Keratinocyte (primary cell): ENCODE measurements around the gene SEBOX. TPM values are rescaled to one million over a fixed set of nuclear protein-coding genes. Genes with fewer than 3 reads are reported as not detected.

Experiments
- DNase-seq: peaks from one replicate; pipeline ENCODE4 v3.0.0-alpha.2; 2011; ENCODE audit warnings: low read depth, missing footprints, low spot score
- FAIRE-seq: peaks from 2 replicates; lab custom pipeline; 2011; peaks lifted over from hg19 to GRCh38; lab: Jason Lieb, UNC
- H2AFZ ChIP-seq: 2 replicates; pipeline ENCODE4 v1.6.0; 2012; ENCODE audit warnings: low read length, control low read depth, inconsistent platforms; ENCODE audit not compliant: control insufficient read depth
- H3K27ac ChIP-seq: 2 replicates; pipeline ENCODE4 v1.5.1; 2011; ENCODE audit warnings: low read length; ENCODE audit not compliant: control insufficient read depth, insufficient read depth
- H3K27me3 ChIP-seq: 3 replicates; pipeline ENCODE4 v1.6.0; 2011; ENCODE audit warnings: low read length; ENCODE audit not compliant: control insufficient read depth, insufficient read depth; ENCODE audit errors: extremely low read depth
- H3K36me3 ChIP-seq, 2 experiments: 2 replicates in 1 of 2; 3 replicates in 1 of 2; pipeline ENCODE4 v1.5.1; 2011; ENCODE audit warnings: low read length in 2 of 2, mild to moderate bottlenecking in 1 of 2; ENCODE audit not compliant: control insufficient read depth in 2 of 2, insufficient read depth in 2 of 2; ENCODE audit errors: extremely low read depth in 1 of 2
- H3K4me1 ChIP-seq: 3 replicates; pipeline ENCODE4 v1.5.1; 2011; ENCODE audit warnings: low read length; ENCODE audit not compliant: control insufficient read depth, insufficient read depth; ENCODE audit errors: extremely low read depth
- H3K4me2 ChIP-seq: 3 replicates; pipeline ENCODE4 v1.6.0; 2011; ENCODE audit warnings: low read depth, low read length; ENCODE audit not compliant: control insufficient read depth, insufficient read depth; ENCODE audit errors: extremely low read depth
- H3K4me3 ChIP-seq, 3 experiments: fragments of 200-600 bp in 1 of 3; sonication (generic) in 1 of 3; 2 replicates in 2 of 3; 3 replicates in 1 of 3; pipeline ENCODE4 v1.5.1; 2011 to 2016; ENCODE audit warnings: low read length in 3 of 3, mild to moderate bottlenecking in 3 of 3, control low read depth in 2 of 3, inconsistent platforms in 1 of 3, low read depth in 1 of 3, mixed read lengths in 1 of 3, mixed run types in 1 of 3, moderate library complexity in 1 of 3; ENCODE audit not compliant: control insufficient read depth in 2 of 3, insufficient read depth in 2 of 3; ENCODE audit errors: extremely low read depth in 1 of 3
- H3K79me2 ChIP-seq: 2 replicates; pipeline ENCODE4 v1.6.0; 2012; ENCODE audit warnings: low read length; ENCODE audit not compliant: control insufficient read depth, insufficient read depth
- H3K9ac ChIP-seq: 3 replicates; pipeline ENCODE4 v1.6.0; 2011; ENCODE audit warnings: low read length; ENCODE audit not compliant: control insufficient read depth, insufficient read depth; ENCODE audit errors: extremely low read depth
- H3K9me1 ChIP-seq: 3 replicates; pipeline ENCODE4 v1.6.0; 2011; ENCODE audit warnings: low read length; ENCODE audit not compliant: control insufficient read depth, insufficient read depth; ENCODE audit errors: extremely low read depth
- H3K9me3 ChIP-seq: 2 replicates; pipeline ENCODE4 v1.5.1; 2012; ENCODE audit warnings: low read depth, low read length; ENCODE audit not compliant: control insufficient read depth
- H4K20me1 ChIP-seq: 3 replicates; pipeline ENCODE4 v1.6.0; 2011; ENCODE audit warnings: low read length; ENCODE audit not compliant: control insufficient read depth, insufficient read depth; ENCODE audit errors: extremely low read depth
- EZH2 ChIP-seq: IDR thresholded peaks from one replicate; pipeline ENCODE4 v1.6.1; 2012; ENCODE audit warnings: inconsistent platforms, mild to moderate bottlenecking, low read length, moderate library complexity
- dilution Hi-C: fragments of 300-500 bp; cut with MboI; formaldehyde crosslinking; loops from one replicate; pipeline ENCODE4 v1.7.0; 2020; ENCODE audit warnings: low sequenced_read_pairs; ENCODE audit not compliant: extremely low pct_ligation_motif_present
- polyA plus RNA-seq, 5 experiments: library from polyadenylated mRNA; depleted of rRNA in 3 of 5; stranded (reverse) in 3 of 5; stranded (forward) in 1 of 5; unstranded in 1 of 5; fragments of >200 nt; gene quantifications; 1 replicate in 1 of 5; 2 replicates in 3 of 5; 3 replicates in 1 of 5; pipeline versions ENCODE4 v1.2.1 to v1.2.3, GENCODE V29; 2011 to 2012; ENCODE audit warnings: missing spikeins in 2 of 5, low read depth in 1 of 5, low replicate concordance in 1 of 5
- TF ChIP-seq, protein P1 (sequence below), 3 experiments: IDR thresholded peaks in 1 of 3; conservative IDR thresholded peaks in 1 of 3; optimal IDR thresholded peaks in 1 of 3; 2 replicates in 2 of 3; 3 replicates in 1 of 3; pipeline versions ENCODE3 to v1.5.1; 2011; ENCODE audit warnings: low read length in 3 of 3, mild to moderate bottlenecking in 3 of 3, moderate library complexity in 2 of 3, control low read depth in 1 of 3, inconsistent platforms in 1 of 3; ENCODE audit not compliant: insufficient read depth in 2 of 3; ENCODE audit errors: extremely low read depth in 1 of 3

Gene SEBOX
- polyA plus RNA-seq, 1 donor (not counting 4 experiments of a cell fraction or from before 2014, with no cell fraction given) = not detected

DNA sequence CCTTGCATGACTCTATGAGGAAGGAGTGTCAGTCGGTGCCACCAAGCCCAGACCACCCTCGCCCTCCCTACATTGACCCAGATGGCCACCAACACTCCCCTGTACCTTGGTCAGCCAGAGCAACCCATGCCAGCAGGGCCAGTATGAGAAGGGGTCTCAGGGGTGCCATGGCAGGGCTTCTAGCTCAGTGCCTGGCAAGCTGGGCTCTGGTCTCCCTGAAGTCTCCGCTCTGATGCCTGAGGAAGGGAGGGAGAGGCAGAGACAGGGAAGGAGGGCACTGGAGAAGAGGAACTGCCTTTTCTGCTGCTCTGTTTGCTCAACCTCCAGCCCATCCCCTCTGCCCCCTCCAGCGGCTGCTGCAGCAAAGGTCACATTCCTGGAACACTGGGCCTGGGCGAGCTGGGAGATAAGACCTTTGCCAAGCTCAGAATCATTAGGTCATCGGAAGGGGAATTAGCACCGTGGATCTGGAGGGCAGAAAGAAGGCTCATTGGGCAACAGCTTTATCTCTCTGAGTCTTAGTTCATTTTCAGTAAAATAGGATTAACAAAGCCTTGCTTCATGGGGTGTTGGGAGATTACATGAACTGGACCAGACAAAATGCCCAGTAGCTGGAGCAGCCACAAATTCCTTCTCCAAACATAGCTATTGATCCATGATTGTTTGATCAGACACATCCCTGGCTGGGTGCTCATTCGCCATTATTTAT lies 5.2 kb upstream of the SEBOX start, which contains the start of gene VTN:
Gene VTN, minus strand, starts transcription at position 273 of the 709 bp plus-strand sequence. Its CDS starts 104 bp downstream, at position 169.
- Histone ChIP-seq H3K4me3 (no peak within 1 kb of the TSS), H3K9me1 (no peaks in the 10 kb centered on the region), H3K9me3 (no peaks in the 10 kb centered on the region), H3K79me2 (no peaks in the 10 kb centered on the region), H3K27ac (no peak within 1 kb of the TSS), H4K20me1 (no peaks in the 10 kb centered on the region), H2AFZ (no peak within 1 kb of the TSS), H3K4me2 (no peak within 1 kb of the TSS), H3K27me3 (peaks cover 18% of the 10 kb centered on the region), H3K9ac (no peak within 1 kb of the TSS), H3K4me1 (peaks cover 8% of the 10 kb centered on the region), H3K36me3 (peaks cover 0 to 2% of the 10 kb centered on the region in 2 experiments)
- TF ChIP-seq, protein P1, sequence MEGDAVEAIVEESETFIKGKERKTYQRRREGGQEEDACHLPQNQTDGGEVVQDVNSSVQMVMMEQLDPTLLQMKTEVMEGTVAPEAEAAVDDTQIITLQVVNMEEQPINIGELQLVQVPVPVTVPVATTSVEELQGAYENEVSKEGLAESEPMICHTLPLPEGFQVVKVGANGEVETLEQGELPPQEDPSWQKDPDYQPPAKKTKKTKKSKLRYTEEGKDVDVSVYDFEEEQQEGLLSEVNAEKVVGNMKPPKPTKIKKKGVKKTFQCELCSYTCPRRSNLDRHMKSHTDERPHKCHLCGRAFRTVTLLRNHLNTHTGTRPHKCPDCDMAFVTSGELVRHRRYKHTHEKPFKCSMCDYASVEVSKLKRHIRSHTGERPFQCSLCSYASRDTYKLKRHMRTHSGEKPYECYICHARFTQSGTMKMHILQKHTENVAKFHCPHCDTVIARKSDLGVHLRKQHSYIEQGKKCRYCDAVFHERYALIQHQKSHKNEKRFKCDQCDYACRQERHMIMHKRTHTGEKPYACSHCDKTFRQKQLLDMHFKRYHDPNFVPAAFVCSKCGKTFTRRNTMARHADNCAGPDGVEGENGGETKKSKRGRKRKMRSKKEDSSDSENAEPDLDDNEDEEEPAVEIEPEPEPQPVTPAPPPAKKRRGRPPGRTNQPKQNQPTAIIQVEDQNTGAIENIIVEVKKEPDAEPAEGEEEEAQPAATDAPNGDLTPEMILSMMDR (optimal IDR thresholded peaks at IDR 0.05 in 1 of 3, IDR thresholded peaks at IDR 0.05 in 1 of 3, conservative IDR thresholded peaks at IDR 0.05 in 1 of 3; ENCODE audit: extremely low read depth in 1 of 3, insufficient read depth in 2 of 3, low read length in 3 of 3) = no peak
- TF ChIP-seq EZH2 = no peak
- DNase-seq (no peak), FAIRE-seq (no peak)
- dilution Hi-C loops = no loop called here

DNA sequence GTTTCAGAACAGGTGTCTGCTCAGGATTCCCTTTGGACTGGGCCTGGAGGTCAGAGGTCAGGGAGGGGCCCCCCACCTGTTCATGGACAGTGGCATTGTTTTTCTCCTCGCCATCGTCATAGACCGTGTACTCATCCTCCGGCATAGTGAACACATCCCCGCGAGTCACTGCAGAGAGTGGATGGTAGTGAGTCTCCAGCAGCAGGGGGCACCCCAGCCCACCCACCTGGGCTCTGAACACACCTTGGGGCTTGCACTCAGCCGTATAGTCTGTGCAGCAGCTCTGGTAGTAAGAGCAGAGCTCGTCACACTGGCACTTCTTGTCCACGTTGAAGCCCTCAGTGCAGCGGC lies 4.7 kb upstream of the SEBOX start:
- H3K4me2 ChIP-seq = no peak overlapping the region
- no peaks in the 10 kb centered on the region for H3K9me3 ChIP-seq
- peaks cover 18% of the 10 kb centered on the region for H3K27me3 ChIP-seq
- no peak overlapping the region for H3K4me3 ChIP-seq
- H4K20me1 ChIP-seq = no peaks in the 10 kb centered on the region
- H3K9ac ChIP-seq = no peak overlapping the region
- H3K79me2 ChIP-seq = no peaks in the 10 kb centered on the region
- dilution Hi-C loops = no loop called here
- no peak overlapping the region for H3K27ac ChIP-seq
- TF ChIP-seq, protein P1 (optimal IDR thresholded peaks at IDR 0.05 in 1 of 3, IDR thresholded peaks at IDR 0.05 in 1 of 3, conservative IDR thresholded peaks at IDR 0.05 in 1 of 3; ENCODE audit: extremely low read depth in 1 of 3, insufficient read depth in 2 of 3, low read length in 3 of 3) = peak in 1 of 3 experiments; percentile 35
- TF ChIP-seq EZH2 = no peak
- no peak overlapping the region for H2AFZ ChIP-seq
- peaks cover 0 to 3% of the 10 kb centered on the region in 2 experiments for H3K36me3 ChIP-seq
- FAIRE-seq (no peak), DNase-seq (no peak)
- peaks cover 8% of the 10 kb centered on the region for H3K4me1 ChIP-seq
- H3K9me1 ChIP-seq = no peaks in the 10 kb centered on the region
